ENCODE results near the gene IER5. TPM values are rescaled to one million over a fixed set of nuclear protein-coding genes. Genes with fewer than 3 reads are reported as not detected.

IER5 gene
- total and polyA plus RNA-seq, 9 of the 15 experiments (the other 6 are each of a cell fraction or from before 2014, with no cell fraction given): 2.4 to 32.1 (median 12.0) TPM

- TF ChIP-seq THRB (CRISPR knock-in tag; conservative IDR thresholded peaks at IDR 0.05) (no peak), PRDM10 (IDR thresholded peaks at IDR 0.05; ENCODE audit: partially characterized antibody) (no peak), NR3C1 (CRISPR knock-in tag; IDR thresholded peaks at IDR 0.05) (no peak), NFE2 (IDR thresholded peaks at IDR 0.05; ENCODE audit: low read depth) (peak; percentile 80), CBX2 (IDR thresholded peaks at IDR 0.05; ENCODE audit: insufficient read depth, low read length, poor library complexity, severe bottlenecking) (no peak), ZBTB17 (CRISPR knock-in tag; IDR thresholded peaks at IDR 0.05) (0 out of 2 replicates have a peak, but pooled peaks have one; percentile 12), CBX3 (IDR thresholded peaks at IDR 0.05; ENCODE audit: borderline replicate concordance in 1 of 2, low read length in 2 of 2) (no peak), POLR3A (IDR thresholded peaks at IDR 0.05; ENCODE audit: borderline replicate concordance, extremely low read depth, insufficient read depth, insufficient read length) (no peak)
- TF ChIP-seq, protein P1, sequence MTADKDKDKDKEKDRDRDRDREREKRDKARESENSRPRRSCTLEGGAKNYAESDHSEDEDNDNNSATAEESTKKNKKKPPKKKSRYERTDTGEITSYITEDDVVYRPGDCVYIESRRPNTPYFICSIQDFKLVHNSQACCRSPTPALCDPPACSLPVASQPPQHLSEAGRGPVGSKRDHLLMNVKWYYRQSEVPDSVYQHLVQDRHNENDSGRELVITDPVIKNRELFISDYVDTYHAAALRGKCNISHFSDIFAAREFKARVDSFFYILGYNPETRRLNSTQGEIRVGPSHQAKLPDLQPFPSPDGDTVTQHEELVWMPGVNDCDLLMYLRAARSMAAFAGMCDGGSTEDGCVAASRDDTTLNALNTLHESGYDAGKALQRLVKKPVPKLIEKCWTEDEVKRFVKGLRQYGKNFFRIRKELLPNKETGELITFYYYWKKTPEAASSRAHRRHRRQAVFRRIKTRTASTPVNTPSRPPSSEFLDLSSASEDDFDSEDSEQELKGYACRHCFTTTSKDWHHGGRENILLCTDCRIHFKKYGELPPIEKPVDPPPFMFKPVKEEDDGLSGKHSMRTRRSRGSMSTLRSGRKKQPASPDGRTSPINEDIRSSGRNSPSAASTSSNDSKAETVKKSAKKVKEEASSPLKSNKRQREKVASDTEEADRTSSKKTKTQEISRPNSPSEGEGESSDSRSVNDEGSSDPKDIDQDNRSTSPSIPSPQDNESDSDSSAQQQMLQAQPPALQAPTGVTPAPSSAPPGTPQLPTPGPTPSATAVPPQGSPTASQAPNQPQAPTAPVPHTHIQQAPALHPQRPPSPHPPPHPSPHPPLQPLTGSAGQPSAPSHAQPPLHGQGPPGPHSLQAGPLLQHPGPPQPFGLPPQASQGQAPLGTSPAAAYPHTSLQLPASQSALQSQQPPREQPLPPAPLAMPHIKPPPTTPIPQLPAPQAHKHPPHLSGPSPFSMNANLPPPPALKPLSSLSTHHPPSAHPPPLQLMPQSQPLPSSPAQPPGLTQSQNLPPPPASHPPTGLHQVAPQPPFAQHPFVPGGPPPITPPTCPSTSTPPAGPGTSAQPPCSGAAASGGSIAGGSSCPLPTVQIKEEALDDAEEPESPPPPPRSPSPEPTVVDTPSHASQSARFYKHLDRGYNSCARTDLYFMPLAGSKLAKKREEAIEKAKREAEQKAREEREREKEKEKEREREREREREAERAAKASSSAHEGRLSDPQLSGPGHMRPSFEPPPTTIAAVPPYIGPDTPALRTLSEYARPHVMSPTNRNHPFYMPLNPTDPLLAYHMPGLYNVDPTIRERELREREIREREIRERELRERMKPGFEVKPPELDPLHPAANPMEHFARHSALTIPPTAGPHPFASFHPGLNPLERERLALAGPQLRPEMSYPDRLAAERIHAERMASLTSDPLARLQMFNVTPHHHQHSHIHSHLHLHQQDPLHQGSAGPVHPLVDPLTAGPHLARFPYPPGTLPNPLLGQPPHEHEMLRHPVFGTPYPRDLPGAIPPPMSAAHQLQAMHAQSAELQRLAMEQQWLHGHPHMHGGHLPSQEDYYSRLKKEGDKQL (CRISPR knock-in tag; IDR thresholded peaks at IDR 0.05; ENCODE audit: borderline replicate concordance): no peak
- TF ChIP-seq, protein P2, sequence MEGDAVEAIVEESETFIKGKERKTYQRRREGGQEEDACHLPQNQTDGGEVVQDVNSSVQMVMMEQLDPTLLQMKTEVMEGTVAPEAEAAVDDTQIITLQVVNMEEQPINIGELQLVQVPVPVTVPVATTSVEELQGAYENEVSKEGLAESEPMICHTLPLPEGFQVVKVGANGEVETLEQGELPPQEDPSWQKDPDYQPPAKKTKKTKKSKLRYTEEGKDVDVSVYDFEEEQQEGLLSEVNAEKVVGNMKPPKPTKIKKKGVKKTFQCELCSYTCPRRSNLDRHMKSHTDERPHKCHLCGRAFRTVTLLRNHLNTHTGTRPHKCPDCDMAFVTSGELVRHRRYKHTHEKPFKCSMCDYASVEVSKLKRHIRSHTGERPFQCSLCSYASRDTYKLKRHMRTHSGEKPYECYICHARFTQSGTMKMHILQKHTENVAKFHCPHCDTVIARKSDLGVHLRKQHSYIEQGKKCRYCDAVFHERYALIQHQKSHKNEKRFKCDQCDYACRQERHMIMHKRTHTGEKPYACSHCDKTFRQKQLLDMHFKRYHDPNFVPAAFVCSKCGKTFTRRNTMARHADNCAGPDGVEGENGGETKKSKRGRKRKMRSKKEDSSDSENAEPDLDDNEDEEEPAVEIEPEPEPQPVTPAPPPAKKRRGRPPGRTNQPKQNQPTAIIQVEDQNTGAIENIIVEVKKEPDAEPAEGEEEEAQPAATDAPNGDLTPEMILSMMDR (IDR thresholded peaks at IDR 0.05 in 2 of 3, conservative IDR thresholded peaks at IDR 0.05 in 1 of 3; ENCODE audit: insufficient read depth in 2 of 3, low read depth in 1 of 3, low read length in 3 of 3): no peak
- TF ChIP-seq, protein P3, sequence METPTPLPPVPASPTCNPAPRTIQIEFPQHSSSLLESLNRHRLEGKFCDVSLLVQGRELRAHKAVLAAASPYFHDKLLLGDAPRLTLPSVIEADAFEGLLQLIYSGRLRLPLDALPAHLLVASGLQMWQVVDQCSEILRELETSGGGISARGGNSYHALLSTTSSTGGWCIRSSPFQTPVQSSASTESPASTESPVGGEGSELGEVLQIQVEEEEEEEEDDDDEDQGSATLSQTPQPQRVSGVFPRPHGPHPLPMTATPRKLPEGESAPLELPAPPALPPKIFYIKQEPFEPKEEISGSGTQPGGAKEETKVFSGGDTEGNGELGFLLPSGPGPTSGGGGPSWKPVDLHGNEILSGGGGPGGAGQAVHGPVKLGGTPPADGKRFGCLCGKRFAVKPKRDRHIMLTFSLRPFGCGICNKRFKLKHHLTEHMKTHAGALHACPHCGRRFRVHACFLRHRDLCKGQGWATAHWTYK (CRISPR knock-in tag; IDR thresholded peaks at IDR 0.05): no peak
Measured at GRCh38 chr1:181127898-181128453, 39.5 kb downstream of the IER5 start (continued).
